NCI-H460 (cell line): ENCODE data around the gene TPRA1. TPM values are rescaled to one million over a fixed set of nuclear protein-coding genes. Genes with fewer than 3 reads are reported as not detected.
"Not testable (repeated sequence)": the region's sequence is repeated elsewhere in the genome, so short reads cannot be mapped to it uniquely, and the experiment has no call there.

Experiments used
- DNase-seq: peaks from one replicate; pipeline ENCODE4 v3.0.0-alpha.2; 2016; ENCODE audit warnings: low read depth; ENCODE audit errors: extremely low read depth
- small RNA-seq, 2 experiments: library from RNA; depleted of rRNA; stranded (forward); fragments of <200 nt; gene quantifications; one replicate each; pipeline ENCODE3, GENCODE V24; 2014
- total RNA-seq: library from RNA; depleted of rRNA; stranded (reverse); fragments of >200 nt; shearing (Covaris generic); gene quantifications from 2 replicates; pipeline ENCODE4 v1.2.3, GENCODE V29; 2014; rRNA removed

TPRA1 gene
- total RNA-seq, 1 experiment from 2014 or later = 20.6 TPM

DNA sequence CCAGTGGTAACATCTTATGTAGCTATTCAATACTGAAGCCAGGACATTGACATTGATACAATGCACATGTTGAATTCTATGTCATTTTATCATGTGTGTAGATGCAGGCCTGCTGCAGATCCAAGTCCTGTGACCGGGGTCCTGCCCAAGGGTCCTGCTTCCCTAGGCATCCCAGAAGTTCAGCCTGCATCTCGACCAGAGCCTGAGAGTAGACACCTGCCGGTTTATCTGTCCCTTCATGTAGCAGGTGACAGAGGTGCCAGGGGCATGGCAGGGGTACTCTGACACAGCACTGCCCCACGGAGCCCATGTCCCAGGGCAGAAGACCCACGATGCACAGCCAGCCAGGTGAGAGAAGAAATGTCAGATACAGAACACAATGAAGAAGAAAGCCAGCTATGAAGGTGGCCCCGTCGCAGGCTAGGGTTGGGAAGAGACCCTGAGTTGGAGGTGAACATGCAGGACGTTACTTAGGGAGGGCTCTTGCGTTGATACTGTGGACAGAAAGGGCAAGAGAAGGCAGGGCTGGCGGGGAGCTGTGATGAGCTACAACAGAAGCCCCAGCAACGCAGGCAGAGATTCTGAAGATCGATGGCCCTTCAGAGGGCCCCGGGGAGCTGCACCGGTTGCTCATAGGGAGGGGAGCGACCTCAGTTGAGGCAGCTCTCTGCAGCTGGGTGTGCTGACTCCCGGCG, 51.0 kb downstream of the TPRA1 start:
- DNase-seq = no peak

DNA sequence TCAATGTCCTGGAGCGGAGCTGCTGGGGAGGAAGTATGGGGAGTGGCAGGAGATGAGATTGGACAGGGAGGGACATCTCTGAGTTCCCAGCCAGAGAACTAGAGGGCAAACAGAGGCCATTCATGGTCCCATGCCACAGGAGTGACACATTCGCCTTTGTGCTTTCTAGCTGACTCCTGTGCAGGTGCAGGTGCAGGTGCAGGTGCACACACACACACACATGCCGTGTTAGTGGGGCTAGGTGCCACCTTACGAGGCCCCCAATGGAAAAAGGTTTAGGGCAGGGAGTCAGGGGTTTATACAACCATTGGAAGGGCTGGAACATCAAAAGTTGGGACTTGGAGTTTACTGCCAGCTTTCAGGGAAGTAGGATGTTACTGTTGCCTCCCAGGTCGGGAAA, 52.0 kb downstream of the TPRA1 start:
- no peak for DNase-seq

DNA sequence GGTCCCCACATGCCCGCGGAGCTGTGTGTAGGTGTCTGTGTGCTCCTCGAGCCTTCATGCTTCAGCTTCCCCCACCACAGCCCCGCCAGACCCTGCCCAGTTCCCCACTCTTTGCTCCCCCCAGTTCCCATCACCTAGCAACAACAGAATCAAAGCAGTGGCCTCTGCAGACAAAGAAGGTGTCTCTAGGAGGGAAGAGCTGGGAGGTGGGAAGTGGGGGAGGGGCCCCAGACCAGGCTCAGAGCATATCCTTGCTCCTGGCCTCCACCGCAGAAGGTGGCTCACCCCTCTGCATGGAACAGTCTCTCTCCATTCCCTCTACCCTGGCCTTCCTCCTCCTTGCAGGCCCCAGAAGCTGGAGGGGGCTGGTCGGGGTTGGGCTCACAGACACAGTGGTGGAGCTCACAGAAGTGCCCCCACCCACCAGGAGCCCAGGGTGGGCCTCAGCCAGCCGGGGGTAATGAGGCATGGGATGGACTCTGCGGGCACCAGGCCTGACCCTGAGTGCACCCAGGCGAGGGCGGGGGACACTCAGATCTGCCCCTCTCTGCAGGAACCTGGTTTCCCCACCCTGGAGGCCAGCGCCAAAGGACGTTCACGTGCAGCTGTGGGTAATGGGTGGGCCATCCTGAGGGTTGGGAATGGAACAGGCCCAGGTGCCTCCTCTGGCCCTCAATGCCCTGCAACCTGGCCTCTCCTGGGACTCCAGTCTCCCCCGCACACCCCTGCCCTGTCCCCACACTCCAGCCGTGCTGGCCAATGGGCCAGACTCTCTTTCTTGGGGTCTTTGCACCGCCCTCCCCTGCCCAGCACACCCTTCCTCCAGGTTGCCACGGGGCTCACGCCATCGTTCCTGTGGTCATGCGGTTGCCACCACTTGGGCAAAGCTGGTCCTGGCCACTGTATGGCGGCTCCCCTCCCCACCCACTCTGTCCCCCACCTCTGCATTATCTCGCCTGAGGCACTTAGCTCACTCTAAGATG, 53.4 kb downstream of the TPRA1 start:
- no peak for DNase-seq

DNA sequence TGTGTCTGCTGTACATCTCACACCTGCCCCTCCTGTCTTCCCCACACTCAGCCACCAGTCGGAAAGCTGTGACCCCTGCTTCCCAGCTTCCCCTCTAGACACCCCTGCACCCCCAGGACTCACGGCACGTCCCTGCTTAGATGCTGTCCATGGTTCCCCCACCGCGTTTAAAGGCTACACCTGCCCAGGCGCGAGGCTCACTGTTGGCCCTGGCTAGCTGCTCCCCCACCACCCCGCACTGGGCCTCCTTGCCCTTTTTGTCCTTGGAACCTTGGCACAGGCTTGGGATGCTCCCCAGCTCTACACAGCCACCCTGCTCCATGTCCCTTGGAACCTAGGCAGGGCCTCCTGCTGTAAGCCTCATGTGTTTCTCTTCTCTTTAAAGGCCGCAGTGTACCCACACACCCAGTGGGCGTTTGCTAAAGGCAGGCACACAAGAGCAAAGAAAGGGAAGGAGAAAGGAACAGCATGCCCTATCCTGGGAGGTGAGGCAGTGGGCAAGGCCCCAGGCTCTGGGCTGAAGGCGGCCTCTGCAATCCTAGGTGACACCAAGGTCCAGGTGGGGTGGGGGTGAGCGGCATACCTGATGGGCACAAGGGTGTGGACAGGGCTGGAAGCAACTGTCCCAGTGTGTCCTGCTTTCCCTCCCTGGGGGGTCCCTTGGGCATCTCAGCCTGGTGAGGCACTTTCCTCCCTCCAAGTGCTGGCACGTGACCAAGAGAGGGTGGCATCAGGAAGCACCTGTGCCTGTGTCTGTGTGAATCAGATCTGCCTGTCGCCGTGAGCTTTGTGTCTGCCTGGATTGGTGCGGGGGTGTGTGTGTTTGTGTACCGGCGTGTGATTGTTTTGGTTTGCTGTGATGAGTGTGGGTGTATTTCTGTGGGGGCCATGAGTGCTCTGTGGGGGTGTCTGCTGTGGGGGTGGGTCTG, 54.4 kb downstream of the TPRA1 start:
- no peak for DNase-seq

DNA sequence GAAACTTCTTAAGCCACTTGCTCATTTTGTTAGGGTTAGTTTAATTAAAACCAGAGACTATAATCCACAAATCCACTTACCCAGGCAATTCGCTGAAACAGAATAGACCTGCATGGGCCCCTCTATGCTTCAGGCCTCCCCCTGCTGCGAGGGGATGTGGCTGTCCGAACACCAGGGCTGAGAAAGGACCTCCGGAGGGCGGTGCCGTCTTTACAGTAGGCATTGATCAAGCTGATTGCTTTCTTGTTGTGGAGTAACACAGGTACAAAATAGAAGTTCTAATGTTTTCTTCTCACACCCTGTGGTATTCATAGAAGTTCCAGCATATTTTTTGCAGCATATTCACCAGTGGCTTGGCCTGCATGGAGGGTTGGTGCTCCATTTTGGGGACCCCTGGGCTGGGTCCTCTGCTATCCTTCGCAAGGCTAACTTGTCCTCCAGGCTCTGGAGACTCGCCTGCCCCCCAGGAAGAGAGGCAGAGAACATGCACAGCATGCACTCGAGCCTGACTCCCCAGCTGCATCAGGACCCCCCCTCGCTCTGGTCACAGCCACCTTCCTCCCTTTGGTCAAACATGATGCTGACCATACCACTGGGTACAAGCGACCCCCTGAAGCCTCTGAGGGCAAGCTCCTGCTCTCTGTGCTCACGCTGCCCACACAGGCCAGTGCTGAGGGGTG, 55.3 kb downstream of the TPRA1 start:
- DNase-seq = no peak

DNA sequence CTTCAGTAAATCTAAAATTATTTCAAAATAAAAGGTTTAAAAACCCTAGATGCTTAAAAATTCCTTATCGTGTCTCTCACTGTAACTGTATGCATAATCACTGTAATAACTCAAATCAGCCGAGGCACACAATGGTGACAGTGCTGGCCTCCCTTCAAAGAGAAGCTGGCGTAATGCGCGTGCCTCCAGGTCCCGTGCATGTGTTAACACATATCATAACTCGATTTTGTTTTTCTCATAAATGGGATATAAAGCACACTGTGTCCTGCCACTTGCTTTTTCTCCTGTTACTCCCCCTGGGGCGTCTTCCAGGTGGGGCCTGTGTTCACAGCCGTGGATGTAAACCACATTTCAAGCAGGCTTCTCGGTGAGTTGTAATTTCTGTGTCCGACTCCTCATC, 56.0 kb downstream of the TPRA1 start:
- no peak for DNase-seq

DNA sequence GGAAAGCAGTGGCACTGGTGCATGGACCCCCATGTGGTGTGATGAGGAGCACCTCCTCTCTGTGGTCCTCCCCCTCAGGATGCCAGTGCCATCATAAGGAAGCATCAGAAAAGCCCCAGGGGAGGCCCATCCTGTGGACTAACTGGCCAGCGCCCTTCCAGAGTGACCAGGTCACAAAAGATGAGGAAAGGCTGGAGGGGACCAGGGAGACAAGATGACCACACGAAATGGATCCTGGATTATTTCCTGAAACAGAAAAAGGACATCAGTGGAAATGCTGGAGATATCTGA, 56.4 kb downstream of the TPRA1 start:
- no peak for DNase-seq

DNA sequence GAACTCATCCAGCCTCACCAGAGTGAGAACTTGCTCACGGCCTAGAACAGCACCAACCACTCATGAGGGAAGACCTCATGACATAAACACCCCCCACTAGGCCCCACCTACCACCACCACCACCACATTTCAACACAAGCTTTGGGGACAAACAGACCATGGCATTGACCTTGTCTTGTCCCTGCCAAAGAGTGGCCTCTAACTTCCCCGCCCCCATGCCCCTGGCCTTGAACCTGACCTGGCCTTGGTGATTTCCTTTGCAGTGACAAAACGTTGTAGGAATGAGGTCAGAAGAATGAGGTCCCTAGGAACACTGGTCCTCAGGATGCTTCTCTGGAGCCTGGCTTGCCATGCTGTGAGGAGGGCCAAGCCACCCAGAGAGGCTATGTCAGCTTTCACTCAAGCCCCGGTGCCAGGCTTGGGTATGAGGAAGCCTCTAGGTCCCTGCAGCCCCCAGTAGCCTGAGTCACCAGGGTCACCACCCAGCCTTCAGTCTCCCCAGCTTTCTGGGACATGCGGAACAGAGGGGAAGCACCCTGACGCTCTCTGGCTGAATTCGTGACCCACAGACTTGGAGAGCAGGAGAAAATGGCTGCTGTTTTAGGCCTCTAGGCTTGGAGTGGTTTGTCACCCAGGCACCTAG, 57.9 kb downstream of the TPRA1 start:
- DNase-seq = no peak

DNA sequence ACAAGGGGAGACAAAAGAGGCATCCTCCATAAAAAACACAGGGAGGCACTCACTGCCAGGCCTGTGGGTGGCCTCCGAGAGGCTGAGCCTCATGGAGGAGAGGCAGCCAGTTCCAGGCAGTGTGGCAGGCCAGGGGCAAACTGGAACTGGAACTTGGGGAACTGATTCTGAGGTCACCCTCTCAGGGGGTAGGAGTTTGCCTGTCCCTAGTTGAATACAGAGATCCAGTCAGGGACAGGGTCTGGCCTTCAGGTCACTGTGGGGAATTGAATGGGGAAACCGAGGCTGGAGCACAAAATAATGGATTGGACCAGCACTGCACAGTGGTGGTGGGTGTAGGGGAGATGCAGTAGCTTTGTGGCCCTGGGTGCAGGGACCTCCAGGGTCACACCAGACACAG, 58.7 kb downstream of the TPRA1 start:
- DNase-seq = no peak

DNA sequence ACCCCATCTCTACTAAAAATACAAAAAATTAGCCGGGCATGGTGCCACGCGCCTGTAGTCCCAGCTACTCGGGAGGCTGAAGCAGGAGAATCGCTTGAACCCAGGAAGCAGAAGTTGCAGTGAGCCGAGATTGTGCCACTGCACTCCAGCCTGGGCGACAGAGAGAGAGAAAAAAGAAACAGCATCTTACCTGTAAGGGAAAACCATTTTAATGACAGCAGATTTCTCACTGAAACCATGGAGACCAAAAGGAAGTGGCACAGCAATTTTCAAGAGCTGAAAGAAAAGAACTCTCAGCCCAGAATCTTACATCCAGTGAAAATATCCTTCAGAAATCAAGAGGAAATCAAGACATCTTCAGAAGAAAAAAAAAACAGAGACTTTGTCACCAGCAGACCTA, 59.7 kb downstream of the TPRA1 start:
- DNase-seq = not testable (repeated sequence)

DNA sequence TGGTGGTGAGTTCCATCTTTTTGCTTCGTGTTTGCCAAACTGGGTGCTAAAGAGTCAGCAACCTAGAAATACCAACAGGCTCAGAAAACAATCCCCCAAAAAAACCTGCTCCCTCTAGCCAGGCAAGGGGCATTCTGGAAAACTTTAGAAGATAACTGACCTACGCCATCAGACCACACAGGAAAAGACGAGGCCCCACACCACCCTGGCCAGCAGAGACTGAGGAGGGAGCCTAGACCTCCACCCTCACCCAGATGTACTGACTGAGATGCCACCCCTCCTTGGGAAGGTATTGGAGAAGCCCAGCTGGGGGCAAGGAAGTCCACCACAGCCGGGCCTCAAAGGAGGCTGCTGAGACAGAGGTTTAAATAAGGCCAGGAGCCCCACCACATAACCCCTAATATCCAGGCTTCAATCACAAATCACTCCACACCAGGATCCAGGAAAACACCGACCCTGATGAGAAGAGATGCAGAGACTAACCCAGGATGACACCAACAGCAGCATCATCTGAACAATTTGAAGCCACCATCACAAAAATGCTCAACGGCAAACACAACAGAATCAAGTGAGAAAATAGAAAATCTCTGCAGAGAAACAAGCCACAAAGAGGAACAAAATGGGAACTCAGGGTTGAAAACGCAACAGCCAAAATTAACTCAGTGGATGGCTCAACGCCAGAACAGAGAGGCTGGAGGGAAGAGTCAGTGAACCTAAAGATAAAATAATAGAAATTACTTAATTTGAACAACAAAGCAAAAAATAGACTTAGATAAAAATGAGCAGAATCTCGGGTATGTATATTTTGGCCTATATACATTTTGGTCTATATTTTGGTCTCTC, 61.0 kb downstream of the TPRA1 start:
- no peak for DNase-seq

DNA sequence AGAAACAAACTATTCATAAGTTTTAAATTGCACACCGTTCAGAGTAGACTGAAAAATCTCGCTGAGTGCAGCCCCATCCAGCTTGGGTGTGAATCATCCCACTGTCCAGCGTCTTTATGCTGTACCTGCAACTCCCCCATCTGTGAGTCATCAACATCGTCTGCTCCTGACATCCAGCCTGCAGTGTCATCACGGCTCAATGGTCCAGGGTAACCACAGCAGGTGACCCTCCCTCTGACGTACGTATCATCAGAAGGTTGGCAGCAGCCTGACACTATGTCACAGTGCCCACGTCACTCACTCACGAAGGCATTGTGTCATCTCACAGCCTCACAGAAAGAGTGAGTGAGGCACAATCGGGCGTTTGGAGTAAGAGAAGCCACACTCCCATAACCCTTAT, 65.2 kb downstream of the TPRA1 start:
- DNase-seq = peak; percentile 13

DNA sequence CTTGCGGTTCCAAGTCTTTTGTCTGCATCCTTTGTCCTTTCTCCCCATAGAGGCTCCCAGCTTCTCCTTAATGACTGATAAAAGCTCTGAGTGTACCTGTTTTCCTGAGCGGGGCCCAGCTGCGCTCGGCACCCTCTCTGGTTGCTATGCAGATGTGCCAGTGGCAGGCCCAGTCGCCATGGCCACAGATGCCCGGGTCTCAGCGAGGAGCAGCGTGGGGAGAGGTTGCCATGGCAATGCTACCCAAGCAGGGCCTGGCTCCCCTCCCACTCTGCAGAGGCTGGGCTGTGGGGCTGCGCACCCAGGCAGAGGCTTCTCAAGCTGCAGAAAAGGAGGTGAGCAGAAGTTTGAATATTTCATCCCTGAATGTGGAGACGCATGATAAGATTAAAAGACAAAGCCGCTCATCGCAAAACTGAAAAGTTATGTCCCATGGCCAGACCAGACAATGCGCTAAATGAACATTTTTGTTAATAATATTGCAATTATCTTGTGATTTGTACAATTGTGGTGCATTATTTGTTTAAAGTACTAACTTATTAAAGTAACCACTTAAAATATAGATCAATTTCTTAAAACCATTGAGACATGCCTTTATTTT, 66.1 kb downstream of the TPRA1 start:
- no peak for DNase-seq

Small RNAs within 50 kb of the gene (small RNA-seq; reads per million reads assigned to genes)
- gene AC084035.1 (0 reads per million in 2 experiments), gene MIR6825 (0 reads per million in 2 experiments), gene MIR7976 (0 to 0.41 reads per million in 2 experiments)

Other genes starting within 250 kb of the TPRA1 start
- gene MCM2, start 7.7 kb upstream of the TPRA1 start, total RNA-seq = 23.5 and 25.7 TPM in 2 replicates
- 20.8 and 23.4 TPM in 2 replicates for gene PODXL2, start 38.5 kb upstream of the TPRA1 start, total RNA-seq
- 1.6 and 2.9 TPM in 2 replicates for gene ABTB1, start 82.2 kb upstream of the TPRA1 start, total RNA-seq
- 1.6 and 2.0 TPM in 2 replicates for gene MGLL, start 231.8 kb upstream of the TPRA1 start, total RNA-seq